Measurements from ENCODE around the gene GIMAP1.

The GIMAP1 gene

DNA sequence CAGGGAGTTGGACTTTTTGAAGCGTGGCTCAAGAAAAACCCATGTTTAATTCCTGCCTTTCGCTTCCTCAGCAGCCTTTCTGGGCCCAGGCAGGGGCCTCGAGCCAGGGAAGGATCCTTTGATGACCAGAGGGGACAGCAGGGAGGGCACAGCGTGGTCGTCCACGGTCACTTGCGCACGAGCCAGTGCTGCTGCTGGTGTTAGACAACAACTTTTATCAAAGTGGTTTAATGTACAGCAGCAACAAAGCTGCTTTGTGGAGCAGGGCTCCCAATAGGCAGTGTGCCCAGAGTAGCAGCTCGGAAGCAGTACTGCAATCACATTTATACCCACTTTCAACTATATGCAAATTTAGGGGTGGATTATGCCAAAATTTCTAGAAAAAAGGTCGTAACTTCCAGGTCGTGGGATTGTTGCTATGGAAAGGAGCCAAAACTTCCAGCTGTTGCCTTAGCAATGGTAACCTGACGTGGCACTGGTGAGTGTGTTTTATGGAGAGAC lies 6.1 kb downstream of the GIMAP1 start:
- DNase-seq (ENCODE audit: low read depth in 2 of 2) = no peak

DNA sequence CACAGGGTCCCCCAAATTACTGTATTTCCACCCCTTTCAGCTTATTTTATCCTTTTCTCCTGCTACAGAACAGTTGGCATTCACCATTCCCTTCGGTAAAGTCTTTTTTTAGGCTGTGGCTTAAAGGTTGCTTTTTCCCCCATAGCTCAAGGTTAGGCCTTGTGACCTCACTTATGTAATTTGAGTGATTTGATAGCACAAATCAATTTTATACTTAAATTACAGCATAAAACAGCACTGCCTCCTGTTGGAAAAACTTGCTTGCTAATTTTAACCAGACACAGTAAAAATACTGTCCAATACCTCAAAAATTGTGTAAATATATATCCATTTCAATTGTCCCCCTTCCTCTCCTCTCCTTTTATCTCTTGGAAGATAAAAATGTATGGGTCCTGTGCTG lies 7.1 kb downstream of the GIMAP1 start:
- no peak for DNase-seq (ENCODE audit: low read depth in 2 of 2)

DNA sequence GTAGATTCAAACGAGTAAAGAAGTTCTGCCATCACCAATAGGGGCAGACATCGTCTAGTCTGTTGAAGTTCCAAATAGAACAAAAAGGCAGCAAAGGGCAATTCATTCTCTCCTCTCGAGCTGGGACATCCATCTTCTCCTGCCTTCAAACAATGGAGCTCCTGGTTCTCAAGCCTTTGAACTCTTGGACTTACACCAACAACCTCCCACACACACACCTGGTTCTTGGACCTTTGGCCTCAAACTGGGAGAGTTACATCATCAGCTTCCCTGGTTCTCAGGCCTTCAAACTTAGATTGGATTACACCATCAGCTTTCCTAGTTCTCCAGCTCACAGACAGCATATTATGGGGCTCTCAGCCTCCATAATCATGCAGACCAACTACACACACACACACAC lies 11.0 kb downstream of the GIMAP1 start:
- DNase-seq (ENCODE audit: low read depth in 2 of 2) = no peak

DNA sequence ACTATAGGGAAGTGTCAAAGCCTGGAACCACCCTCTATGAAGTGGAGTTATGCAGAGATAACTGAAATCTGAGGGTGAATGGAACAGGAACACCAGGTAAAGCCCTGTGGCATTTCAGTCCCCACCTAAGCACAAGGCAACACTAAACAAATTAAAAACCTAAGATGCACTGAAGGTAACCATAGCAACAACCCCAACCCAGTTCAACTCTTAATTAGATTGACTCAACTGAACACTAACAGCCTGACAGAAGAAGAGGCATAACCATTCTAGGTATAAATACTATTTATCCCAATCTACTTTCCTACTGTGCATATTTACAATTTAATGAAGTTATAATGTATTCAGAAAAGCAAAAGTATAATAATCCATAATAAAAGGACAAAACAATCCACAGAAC lies 11.6 kb downstream of the GIMAP1 start:
- no peak for DNase-seq (ENCODE audit: low read depth in 2 of 2)

DNA sequence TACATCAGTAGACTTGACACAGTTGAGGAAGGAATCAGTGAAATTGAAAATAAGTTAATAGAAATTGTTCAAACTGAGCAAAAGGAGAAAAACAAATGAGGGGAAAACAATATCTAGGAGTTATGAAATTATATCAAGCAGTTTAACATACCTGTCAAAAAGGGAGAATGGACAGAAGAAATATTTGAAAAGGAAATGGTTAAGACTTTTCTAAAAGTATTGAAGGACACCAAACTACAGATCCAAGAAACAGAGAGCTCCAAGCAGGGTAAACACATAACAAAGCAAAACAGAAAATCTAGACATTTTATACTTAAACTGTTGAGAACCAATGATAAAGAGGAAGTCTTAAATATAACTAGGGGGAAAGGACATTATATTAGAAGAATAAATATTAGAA lies 12.2 kb downstream of the GIMAP1 start:
- no peak for DNase-seq (ENCODE audit: low read depth in 2 of 2)

DNA sequence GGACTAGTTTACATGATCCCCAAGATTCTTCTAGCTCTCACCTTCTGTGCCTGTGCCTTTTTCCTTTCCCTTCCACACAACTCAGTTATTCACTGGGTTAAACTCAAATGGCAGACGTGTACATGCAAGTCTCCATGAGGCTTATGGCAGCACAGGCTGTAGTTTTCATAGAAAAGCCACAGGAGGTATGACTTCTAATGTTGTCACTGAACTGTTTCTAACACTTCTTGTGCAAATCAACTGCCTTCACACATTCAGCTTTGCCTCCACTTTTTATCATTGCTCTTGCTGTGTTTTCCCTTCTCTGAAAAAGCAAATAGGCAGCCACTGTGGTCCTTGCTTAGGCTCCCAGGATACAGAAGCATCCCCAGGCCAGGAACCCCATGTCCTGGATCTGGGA lies 15.5 kb downstream of the GIMAP1 start:
- no peak for DNase-seq (ENCODE audit: low read depth in 2 of 2)

DNA sequence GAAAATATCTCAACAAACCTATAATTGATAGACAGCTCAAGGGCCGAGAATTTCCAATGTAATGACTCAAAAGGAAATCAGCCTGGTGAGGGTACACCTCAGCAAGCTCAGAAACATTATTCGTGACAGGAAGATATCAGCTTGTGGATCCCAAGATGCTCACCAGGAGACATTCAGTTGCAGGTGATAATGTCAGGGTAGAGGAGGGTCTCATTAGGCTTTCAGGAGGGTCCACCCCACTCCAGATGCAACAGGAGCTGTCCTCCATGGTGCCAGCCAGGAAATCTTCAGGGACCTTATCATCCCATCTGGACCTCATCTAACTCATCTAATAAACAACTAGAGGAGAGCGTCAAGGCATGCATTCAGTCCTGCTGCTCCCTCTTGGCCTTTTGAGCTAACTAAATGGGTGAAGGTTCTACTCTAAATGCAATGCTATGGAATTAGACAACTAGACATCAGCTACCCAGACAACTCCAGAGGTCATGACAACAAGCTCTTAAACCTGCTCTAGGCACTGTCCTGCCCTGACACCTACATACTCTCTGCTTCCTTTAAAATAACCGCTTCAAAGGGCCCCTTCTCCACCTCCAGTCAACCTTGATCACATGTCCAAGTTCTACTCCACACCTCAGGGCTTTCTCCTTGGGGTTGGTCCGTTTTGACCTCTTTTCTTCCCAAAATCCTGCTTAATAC lies 16.5 kb downstream of the GIMAP1 start:
- DNase-seq (ENCODE audit: low read depth in 2 of 2) = no peak

DNA sequence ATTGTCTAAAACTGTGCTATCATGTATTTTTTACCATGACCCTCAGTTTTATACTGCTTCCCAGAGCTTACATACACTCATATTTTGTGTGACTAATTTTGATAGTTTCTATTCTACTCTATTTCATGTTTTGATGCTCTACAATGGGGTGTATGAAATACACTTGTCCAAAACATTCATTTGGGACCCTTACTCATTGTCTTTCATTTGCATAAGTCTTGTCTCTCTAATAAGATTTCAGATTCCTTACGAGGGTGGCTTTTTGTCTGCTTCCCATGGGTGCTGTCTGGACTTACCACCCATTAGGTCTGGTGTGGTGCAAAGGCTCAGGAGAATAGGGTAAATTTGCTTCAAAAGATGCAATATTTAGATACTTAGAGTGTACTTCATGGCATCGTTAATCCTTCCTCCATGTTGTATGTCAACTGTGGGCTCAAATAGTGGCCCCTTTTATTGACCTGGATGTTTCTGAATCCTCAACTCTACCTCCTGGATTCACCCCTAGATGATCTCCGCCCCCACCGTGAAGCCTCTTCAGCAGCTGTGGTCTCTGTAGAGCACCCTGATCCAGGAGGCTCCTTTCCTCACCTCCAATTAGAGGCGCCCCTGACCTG lies 17.2 kb downstream of the GIMAP1 start:
- no peak for DNase-seq (ENCODE audit: low read depth in 2 of 2)

DNA sequence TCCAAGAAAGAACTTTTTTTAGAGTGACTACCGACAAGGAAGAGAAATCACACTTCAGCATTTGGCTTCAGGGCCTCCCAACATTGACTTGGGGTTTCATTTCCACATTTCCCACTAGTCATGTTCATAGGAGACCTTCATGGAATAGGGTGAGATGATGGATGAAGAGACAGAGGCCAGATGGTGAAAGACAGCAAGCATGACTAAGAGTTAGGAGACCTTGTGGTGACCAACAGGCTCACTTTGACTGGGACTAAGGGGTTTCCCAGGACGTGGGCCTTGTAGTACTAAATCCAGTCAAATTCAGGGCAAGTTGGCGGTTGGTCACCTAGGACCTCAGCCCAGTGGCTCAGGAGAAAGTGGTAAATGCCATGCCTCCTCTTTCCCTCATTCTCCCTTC lies 17.8 kb downstream of the GIMAP1 start:
- DNase-seq (ENCODE audit: low read depth in 2 of 2) = no peak

GRCh38 chr7:150735596-150736358 lies 19.4 kb downstream of the GIMAP1 start:
- DNase-seq (ENCODE audit: low read depth in 2 of 2) = no peak

- no peak for DNase-seq (ENCODE audit: low read depth in 2 of 2)
These were observed 20.5 kb downstream of the GIMAP1 start for GRCh38 chr7:150736864-150737263.

DNA sequence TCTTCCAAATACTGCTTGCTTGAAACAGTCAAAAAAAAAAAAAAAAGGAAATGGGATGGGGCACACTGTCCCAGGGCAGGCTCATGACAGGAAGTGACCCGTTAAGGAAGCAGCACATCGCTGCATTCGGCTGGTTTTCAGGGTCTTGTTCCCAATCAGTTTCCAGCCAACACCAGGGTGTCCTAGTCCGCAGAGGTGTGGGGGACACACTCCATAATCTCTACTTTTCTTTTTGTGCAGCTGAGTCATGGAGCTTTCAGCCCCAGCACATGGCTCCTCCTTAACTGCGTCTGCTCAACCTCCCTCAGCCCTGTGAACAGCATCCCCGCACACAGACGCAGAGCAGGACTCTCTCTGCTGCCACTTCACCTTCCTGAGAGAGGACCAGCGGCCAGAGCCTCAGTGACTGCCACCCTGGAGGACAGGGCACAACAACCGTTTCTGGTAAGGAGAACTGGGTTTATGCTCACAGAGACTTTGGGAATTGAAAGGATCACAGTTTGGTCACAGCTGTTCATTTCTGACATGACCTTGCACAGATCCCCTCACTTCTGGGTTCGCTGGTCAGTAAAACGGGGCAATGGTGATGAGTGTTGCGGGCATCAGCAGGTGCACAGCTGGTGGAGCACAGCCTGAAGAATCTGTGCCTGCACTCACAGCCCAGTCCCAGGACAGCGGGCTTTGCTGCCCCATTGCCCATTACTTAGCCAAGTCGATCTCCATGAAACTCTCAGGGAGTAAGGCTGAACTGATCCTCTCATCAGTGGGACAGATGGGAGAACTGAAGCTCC lies 21.0 kb downstream of the GIMAP1 start, which contains the start of gene GIMAP5:
TSS of gene GIMAP5 (plus strand) at position 154 of the 791 bp plus-strand sequence. CDS start 3,467 bp downstream, outside the sequence.
- DNase-seq (ENCODE audit: low read depth in 2 of 2) = no peak

DNA sequence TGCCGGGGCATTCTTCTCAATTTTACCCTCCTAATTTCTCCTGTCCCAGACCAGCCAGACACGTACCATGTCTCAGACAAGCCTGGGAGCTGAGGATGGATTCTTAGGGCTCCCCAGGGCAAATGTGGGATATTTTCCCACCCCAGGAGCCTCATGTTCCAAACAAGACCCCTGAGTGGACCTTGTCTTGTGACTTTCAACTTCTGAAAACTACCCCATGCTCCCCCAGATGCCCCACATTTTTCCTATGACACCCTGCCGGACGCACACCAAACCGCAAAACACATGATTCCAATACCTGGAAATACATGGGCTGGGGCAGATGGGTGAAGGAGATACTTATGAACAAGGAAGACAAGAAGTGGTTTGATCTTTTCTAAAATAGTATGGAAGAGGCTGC lies 21.7 kb downstream of the GIMAP1 start:
- no peak for DNase-seq (ENCODE audit: low read depth in 2 of 2)

- DNase-seq (ENCODE audit: low read depth in 2 of 2) = no peak
These were observed 22.2 kb downstream of the GIMAP1 start for GRCh38 chr7:150738591-150739001.

DNA sequence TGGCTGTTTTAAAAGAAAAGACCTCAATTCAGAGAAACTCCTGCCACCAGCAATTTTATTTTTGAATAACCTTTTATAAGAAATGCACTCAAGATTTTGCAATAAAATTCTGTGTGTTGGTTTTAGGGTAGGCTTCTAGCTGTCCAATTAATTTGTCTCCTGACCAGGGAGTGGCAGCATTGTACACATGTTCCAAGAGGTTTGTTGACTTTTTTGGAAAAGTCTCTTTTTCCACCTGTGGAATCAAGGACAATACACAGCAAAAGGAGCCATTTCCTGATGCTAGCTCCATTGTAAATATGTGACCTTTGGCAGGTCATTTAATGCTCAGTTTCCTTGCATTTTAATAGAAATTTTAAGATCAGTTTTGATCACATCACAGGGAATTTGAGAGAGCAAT lies 22.6 kb downstream of the GIMAP1 start:
- DNase-seq (ENCODE audit: low read depth in 2 of 2) = no peak

DNA sequence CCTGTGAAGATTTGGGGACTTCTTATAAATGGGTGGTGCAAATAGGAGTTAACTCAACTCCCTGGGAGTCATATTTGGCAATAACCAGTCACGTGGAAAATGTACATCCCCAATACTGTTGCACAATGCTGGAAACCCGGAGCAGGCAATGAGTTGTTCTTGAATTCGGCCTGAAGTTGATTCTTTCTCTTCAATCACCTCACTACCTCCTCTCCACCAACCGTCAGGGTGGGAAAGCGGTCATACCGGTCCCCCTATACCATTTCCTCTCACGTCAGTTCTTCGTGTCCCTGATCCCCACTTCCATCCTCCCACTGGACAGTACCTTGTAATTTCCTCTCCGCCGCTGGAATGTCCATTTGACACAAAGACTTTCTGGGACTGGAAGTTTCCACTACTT lies 23.6 kb downstream of the GIMAP1 start:
- no peak for DNase-seq (ENCODE audit: low read depth in 2 of 2)

- no peak for DNase-seq (ENCODE audit: low read depth in 2 of 2)
These were observed 26.0 kb downstream of the GIMAP1 start for GRCh38 chr7:150742286-150742968.

GRCh38 chr7:150744041-150744656 lies 27.7 kb downstream of the GIMAP1 start:
- DNase-seq (ENCODE audit: low read depth in 2 of 2) = no peak

DNA sequence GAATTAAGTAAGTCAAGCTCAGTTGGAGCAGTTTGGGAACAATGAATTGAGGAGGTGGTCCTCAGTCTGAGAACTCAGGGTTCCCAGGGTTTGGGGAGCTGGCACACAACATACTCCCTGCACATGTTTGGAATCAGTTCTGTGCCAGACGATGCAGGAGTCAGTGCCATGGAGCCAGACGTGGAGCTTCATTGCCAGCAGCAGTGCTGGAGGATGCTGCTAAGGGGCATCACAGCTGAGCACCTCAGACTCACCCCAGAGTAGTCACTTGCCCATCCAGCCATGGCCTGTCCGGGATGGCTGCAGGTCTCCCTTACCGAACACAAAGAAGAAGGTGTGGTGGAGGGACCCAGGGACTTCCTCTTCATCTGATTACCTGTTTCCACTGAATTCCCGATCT lies 28.7 kb downstream of the GIMAP1 start:
- DNase-seq (ENCODE audit: low read depth in 2 of 2) = no peak

DNA sequence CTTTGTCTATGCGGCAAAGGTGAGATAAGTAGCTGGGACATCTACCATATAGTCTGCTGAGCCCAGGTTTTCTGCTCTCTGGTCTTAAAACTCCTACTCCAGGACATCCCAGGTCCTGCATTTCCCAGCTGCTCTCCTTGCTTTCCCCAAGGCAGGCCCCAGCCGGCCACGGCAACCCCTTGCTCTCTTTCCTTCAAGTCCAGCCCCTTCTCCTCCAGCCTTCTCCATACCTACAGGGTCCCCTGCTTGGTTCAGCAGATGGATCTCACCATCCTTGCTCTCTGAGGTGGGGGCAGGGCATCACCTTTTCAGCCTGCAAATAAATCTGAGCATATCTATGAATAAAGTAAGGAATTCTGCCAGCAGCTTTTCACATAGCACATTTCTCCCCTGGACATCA lies 29.5 kb downstream of the GIMAP1 start:
- no peak for DNase-seq (ENCODE audit: low read depth in 2 of 2)

DNA sequence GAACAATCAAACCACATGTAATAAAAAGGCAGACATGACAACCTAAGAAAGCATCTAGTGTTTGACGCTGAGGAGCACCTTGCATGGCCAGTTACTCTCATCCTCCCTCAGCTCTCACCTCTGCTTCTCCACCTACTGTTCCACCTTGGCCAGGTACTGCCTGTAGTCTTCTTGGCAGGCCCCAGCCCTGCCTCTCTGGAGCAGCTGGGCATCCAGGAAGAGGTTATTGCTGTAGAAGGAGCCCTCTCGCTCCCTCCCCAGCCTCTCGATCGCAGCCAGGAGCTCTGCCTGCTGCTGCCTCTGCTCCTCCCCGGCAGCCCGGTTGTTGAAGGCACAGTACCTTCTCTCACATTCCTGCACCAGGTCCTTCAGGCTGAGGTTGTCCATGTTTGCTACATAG lies 30.5 kb downstream of the GIMAP1 start:
- DNase-seq (ENCODE audit: low read depth in 2 of 2) = no peak

All from stimulated activated CD8-positive, alpha-beta memory T cell treated with anti-CD3 and anti-CD28 coated beads, Interleukin-2, amount 100 ng/mL, for 48 hours (primary cell).